ENCODE data around the gene SH3BGRL2. TPM values are rescaled to one million over a fixed set of nuclear protein-coding genes. Genes with fewer than 3 reads are reported as not detected.

The SH3BGRL2 gene
- total RNA-seq, 1 donor from 2014 or later, result 31.6 TPM

GRCh38 chr6:79646006-79646405 is 14.9 kb downstream of the SH3BGRL2 start:
- Histone ChIP-seq H3K4me3 (ENCODE audit: low read depth, low read length) (no peak overlapping the region), H3K36me3 (ENCODE audit: control insufficient read depth, insufficient read depth, low read length) (no peaks in the 10 kb centered on the region), H3K27me3 (ENCODE audit: control insufficient read depth, insufficient read depth, low read length) (no peaks in the 10 kb centered on the region)
- DNase-seq (ENCODE audit: low read depth), result no peak
- no peak for TF ChIP-seq CTCF (IDR thresholded peaks at IDR 0.05; ENCODE audit: insufficient read depth, low read length, poor library complexity, severe bottlenecking)

- no peak for DNase-seq (ENCODE audit: low read depth)
- no peak for TF ChIP-seq CTCF (IDR thresholded peaks at IDR 0.05; ENCODE audit: insufficient read depth, low read length, poor library complexity, severe bottlenecking)
- Histone ChIP-seq H3K36me3 (ENCODE audit: control insufficient read depth, insufficient read depth, low read length) (no peaks in the 10 kb centered on the region), H3K27me3 (ENCODE audit: control insufficient read depth, insufficient read depth, low read length) (no peaks in the 10 kb centered on the region), H3K4me3 (ENCODE audit: low read depth, low read length) (no peak overlapping the region)
These were observed 15.4 kb downstream of the SH3BGRL2 start for GRCh38 chr6:79646561-79646960.

- Histone ChIP-seq H3K4me3 (ENCODE audit: low read depth, low read length) (no peak overlapping the region), H3K27me3 (ENCODE audit: control insufficient read depth, insufficient read depth, low read length) (no peaks in the 10 kb centered on the region), H3K36me3 (ENCODE audit: control insufficient read depth, insufficient read depth, low read length) (no peaks in the 10 kb centered on the region)
- TF ChIP-seq CTCF (IDR thresholded peaks at IDR 0.05; ENCODE audit: insufficient read depth, low read length, poor library complexity, severe bottlenecking), result no peak
- DNase-seq (ENCODE audit: low read depth), result no peak
These were observed 16.6 kb downstream of the SH3BGRL2 start for GRCh38 chr6:79647741-79648140.

GRCh38 chr6:79648328-79648727 is 17.2 kb downstream of the SH3BGRL2 start:
- no peak for TF ChIP-seq CTCF (IDR thresholded peaks at IDR 0.05; ENCODE audit: insufficient read depth, low read length, poor library complexity, severe bottlenecking)
- no peak for DNase-seq (ENCODE audit: low read depth)
- Histone ChIP-seq H3K36me3 (ENCODE audit: control insufficient read depth, insufficient read depth, low read length) (no peaks in the 10 kb centered on the region), H3K4me3 (ENCODE audit: low read depth, low read length) (no peak overlapping the region), H3K27me3 (ENCODE audit: control insufficient read depth, insufficient read depth, low read length) (no peaks in the 10 kb centered on the region)

- Histone ChIP-seq H3K4me3 (ENCODE audit: low read depth, low read length) (no peak overlapping the region), H3K27me3 (ENCODE audit: control insufficient read depth, insufficient read depth, low read length) (no peaks in the 10 kb centered on the region), H3K36me3 (ENCODE audit: control insufficient read depth, insufficient read depth, low read length) (no peaks in the 10 kb centered on the region)
- no peak for TF ChIP-seq CTCF (IDR thresholded peaks at IDR 0.05; ENCODE audit: insufficient read depth, low read length, poor library complexity, severe bottlenecking)
- no peak for DNase-seq (ENCODE audit: low read depth)
These were observed 17.9 kb downstream of the SH3BGRL2 start for GRCh38 chr6:79649016-79649415.

GRCh38 chr6:79650950-79651349 is 19.8 kb downstream of the SH3BGRL2 start:
- Histone ChIP-seq H3K4me3 (ENCODE audit: low read depth, low read length) (no peak overlapping the region), H3K27me3 (ENCODE audit: control insufficient read depth, insufficient read depth, low read length) (no peaks in the 10 kb centered on the region), H3K36me3 (ENCODE audit: control insufficient read depth, insufficient read depth, low read length) (no peaks in the 10 kb centered on the region)
- TF ChIP-seq CTCF (IDR thresholded peaks at IDR 0.05; ENCODE audit: insufficient read depth, low read length, poor library complexity, severe bottlenecking), result no peak
- DNase-seq (ENCODE audit: low read depth), result no peak

Data from kidney epithelial cell (primary cell).